HG02571 (cell line): ENCODE results near the gene LRP1-AS.

Experiments used
- ATAC-seq: cut with Tn5 transposase; IDR thresholded peaks from one replicate; pipeline ENCODE4 v1.9.1; 2021; ENCODE audit warnings: mild to moderate bottlenecking, moderate library complexity; ENCODE audit not compliant: unreplicated experiment

LRP1-AS gene

DNA sequence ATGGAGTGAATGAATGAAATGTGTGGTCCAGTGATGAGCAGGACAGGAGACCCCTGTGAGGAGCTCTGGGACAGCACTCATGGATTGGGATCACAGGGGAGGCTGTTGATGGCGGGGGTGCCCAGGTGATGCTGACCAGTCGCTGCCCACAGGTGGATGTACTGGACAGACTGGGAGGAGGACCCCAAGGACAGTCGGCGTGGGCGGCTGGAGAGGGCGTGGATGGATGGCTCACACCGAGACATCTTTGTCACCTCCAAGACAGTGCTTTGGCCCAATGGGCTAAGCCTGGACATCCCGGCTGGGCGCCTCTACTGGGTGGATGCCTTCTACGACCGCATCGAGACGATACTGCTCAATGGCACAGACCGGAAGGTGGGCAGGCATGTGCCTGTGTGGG lies 13.3 kb upstream of the LRP1-AS start:
- ATAC-seq = no peak

DNA sequence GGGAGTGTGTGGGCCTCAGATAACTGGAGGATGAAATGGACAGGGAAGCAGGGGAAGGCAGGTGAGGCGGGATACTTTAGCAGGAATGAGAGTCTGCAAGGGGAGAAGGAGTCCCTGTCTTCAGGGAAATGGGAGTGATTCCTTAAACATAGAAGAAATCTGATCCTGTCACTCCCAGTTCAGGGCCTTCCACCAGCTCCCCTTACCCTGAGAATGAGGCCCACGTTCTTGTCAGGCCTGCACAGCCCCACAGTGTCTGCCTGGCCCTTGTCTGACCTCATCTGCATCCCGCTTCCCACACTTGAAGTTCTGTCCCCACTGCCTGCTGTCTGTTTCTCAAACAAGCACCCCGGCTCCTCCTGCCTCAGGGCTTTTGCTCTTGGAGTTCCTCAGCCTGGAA lies 12.6 kb upstream of the LRP1-AS start:
- no peak for ATAC-seq

- no peak for ATAC-seq
Observed at GRCh38 chr12:57159311-57159710, 11.9 kb upstream of the LRP1-AS start.

GRCh38 chr12:57158665-57159064 lies 11.2 kb upstream of the LRP1-AS start:
- ATAC-seq = no peak

GRCh38 chr12:57158186-57158585 lies 10.8 kb upstream of the LRP1-AS start:
- no peak for ATAC-seq

GRCh38 chr12:57157588-57158173 lies 10.3 kb upstream of the LRP1-AS start:
- ATAC-seq = no peak

- no peak for ATAC-seq
Observed at GRCh38 chr12:57156701-57157403, 9.4 kb upstream of the LRP1-AS start.

- no peak for ATAC-seq
Observed at GRCh38 chr12:57154804-57155434, 7.5 kb upstream of the LRP1-AS start.

DNA sequence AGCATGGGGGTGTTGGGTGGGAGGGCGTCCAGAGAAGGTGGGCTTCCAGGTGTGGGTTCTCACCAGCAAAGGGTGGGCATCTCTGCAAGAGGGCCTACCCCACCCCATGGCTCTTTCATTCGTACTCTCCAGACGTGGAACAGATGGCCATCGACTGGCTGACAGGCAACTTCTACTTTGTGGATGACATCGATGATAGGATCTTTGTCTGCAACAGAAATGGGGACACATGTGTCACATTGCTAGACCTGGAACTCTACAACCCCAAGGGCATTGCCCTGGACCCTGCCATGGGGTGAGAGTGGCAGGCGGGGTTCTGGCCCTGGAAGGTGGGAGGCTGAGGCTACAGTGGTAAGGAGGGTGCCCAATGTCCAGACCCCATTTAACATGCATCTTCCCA lies 6.7 kb upstream of the LRP1-AS start:
- no peak for ATAC-seq

DNA sequence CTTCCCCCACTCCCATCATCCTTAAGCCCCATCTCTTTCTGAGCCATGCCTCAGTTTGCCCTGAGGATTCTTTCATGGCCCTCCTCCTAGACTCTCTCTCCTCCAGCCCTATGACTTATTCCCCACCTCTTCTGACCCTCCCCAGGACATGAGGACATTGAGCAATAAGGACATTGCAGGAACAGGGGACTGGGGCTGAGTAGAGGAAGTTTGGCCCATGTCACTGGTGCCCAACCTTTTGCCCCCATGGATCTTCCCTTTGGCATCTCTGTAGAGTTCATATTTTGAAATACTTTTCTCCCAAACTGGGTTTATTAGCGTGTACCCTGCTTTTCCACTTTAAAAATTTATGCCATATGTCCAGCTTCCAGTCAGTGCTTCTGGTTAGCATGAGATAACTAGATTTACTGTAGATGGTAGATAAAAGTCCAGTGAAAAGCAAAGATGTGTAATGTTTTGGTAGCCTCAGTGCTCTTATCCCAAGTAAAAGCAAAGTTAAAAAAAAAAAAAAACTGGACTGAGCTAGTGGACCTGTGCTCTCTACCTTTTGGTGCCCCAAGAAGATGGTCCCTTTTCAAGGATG lies 6.1 kb upstream of the LRP1-AS start:
- no peak for ATAC-seq

GRCh38 chr12:57152639-57153038 lies 5.2 kb upstream of the LRP1-AS start:
- ATAC-seq = no peak

DNA sequence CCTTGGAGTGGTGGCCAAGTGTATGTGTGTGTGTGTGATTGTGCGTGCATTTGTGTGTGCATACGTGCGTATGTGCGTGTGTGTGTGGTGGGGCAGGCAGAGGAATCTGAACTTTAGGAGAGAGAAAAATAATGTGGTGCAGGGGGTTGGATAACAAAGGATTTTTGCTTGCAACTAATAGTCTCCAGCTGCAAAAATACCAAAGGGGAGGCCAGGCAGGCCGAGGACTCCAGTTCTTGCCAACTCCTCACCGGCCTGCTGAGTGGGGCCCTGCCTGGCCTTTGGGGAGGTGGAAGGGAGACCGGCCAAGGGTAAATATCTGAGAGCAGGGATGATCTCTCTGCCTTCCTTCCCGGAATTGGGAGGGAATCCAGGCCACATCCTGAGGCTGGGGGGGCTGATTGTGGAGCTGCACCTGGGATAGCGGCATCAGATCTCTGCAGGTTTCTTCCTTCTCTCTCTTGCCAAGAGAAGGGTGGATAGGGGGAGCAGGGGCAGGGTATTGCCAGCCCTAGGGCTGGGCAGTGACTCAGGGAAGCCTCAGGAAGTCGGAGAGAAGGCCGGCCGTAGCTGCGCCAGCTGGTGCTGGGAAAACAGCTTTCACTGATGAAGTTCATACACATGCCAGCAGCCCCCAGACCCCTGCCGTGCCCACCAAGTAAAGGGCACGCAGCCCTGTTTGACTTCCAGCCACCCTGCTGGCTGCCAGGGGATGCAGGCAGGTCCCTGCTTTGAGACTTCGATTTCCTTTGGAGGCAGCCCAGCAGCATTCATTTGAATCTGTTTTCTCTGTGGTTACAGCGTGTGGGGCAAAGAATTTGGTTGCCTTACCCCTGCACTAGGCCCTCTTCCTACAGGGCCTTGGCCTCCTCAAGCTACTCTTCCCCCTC lies 4.6 kb upstream of the LRP1-AS start:
- ATAC-seq = no peak

DNA sequence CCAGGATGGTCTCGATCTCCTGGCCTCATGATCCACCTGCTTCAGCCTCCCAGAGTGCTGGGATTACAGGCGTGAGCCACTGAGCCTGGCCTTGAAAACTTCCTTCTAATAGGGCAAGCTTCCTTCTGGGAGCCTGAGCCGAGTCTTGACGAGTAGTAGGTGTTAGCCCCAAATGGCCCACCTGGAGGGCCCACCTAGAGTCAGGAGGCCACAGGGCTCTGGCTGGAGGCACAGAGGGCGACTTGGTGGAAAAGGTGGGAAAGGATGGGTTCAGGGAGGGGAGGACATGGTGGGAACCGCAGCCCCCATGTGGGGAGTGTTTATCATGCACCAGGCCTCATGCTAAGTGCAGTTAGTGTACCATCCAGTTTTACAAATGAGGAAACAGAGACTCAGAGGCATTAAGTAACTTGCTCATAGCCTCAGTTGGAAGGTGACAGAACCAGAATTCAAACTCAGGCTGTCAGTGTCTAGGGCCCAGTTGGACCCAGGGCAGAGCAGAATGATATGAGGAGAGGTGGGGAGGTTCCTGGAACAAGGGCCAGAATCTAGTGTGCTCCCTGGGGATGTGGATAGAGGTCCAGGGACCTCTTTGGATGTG lies 3.1 kb upstream of the LRP1-AS start:
- ATAC-seq = no peak

GRCh38 chr12:57149245-57149900 lies 2.0 kb upstream of the LRP1-AS start:
- no peak for ATAC-seq

DNA sequence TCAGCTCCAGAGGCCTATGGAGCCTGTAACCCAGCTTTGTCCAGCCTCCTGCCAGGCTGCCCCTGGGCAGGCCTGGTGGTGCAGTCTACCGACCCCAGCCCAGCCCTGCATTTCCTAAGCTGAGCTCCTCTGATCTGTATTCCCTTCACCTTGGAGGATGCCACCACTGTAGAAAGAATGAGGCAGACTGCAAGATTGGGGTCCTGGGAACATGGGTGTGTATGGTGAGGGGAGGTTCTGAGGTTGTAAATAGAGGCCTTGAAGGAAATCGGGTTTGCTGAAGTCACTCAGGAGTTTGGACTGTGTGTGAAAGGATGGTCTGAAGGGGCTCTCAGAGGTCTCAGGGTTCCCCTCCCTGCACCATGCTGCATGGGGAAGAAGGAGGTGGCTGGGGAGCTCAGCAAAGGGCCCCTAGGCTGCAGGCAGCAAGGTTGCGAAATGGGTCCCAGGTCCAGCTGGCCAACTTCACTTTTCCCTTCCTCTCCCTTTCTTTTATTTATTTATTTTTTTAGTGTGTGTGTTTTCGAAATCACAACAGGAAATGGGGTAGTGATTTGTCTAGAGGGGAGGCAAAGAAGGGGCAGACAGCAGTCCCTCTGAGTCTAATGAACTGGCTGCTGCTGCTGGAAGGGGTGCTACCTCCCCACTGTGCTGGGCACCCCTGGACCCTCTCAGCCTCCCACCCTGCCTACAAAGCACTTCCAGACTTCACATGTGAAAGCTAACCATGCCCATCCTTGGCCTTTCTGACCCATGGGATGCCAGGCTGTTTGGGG lies 1.2 kb upstream of the LRP1-AS start:
- no peak for ATAC-seq

- no peak for ATAC-seq
Observed at GRCh38 chr12:57146092-57146491, 1.3 kb downstream of the LRP1-AS start.

DNA sequence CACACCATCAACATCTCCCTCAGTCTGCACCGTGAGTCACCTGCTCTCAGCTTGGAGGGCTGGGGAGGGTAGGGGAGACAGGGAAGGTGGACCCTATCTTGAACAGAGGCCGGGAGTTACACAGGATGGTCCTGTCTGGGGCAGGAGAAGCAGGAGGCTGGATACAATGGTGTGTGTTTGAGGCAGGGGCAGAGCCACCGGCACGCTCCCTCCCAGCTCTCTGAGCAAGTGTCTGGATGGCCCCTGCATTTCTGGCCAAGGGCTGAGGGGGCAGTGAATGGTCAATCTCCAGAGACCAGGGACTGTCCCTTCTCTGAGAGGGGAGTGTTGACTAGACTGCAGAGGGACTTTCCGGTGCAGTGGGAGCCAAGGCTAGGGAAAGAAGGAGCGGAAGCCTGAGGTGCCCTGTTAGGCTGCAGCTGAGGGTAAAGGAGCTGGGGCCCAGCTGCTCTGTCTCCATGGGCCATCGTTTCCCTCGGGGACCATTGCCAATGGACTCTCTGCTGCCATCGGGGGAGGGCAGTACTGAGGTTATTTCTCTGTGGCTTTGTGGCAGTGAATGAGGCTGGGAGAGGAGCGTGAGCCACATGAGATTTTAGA lies 1.9 kb downstream of the LRP1-AS start:
- no peak for ATAC-seq

- ATAC-seq = no peak
Observed at GRCh38 chr12:57143454-57143853, 4.0 kb downstream of the LRP1-AS start.

DNA sequence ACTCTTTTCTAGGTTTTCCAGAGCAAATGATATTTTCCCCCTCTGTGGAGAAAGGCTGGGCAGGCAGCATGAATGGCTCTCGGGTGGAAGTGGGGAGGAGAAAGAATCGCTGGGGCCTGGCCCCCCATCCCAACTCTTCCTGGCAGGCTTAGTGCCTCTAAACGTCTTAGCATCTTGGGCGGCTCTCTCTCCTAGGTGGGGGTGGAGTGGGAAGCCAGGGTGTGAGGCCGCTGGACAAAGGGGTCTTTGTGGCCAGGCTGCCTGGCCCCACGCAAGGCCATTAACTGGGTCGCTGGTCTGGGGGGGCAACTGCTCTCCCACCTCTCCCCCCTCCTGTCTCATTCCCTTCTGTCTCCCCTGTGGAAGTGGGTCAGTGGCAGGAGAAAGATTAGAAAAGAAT lies 4.7 kb downstream of the LRP1-AS start:
- no peak for ATAC-seq
